Measurements from ENCODE around the gene NELL2.

The NELL2 gene

DNA sequence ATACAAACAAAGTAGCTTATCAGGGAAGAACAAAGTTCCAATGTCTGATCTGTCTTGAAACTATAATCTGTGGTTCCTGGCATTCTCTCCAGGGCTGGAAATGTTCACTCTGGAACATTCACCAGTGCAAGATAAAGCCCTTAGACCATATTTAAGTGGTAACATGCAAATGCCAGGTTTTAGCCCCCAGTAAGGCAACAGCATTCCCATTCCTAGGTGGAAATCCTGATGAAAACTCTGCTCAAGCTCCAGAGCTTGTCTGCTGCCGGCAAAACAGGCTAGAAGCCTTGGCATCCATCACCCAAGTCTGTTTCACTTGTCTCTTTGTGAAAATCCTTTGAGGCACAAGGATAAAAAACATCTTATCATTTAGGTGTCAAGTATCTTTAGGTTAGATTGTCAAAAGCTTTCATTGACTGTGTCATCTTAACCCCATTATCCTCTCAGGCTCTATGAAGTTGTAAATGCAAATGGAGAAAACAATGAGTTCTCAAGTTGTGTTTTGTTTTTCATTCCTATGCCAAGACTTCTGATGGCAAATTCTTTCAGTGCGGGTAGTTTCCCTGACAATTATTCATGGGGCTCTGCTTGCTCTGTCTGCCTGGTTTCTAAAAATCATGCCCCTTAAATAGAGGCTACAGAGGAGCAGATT lies 344.7 kb downstream of the NELL2 start:
- DNase-seq (ENCODE audit: low spot score): no peak

GRCh38 chr12:44526655-44527182 lies 349.4 kb downstream of the NELL2 start:
- no peak for DNase-seq (ENCODE audit: low spot score)

- DNase-seq (ENCODE audit: low spot score): no peak
These were observed 350.1 kb downstream of the NELL2 start for GRCh38 chr12:44525806-44526654.

GRCh38 chr12:44523828-44524227 lies 352.3 kb downstream of the NELL2 start:
- no peak for DNase-seq (ENCODE audit: low spot score)

GRCh38 chr12:44521702-44522101 lies 354.4 kb downstream of the NELL2 start:
- no peak for DNase-seq (ENCODE audit: low spot score)

DNA sequence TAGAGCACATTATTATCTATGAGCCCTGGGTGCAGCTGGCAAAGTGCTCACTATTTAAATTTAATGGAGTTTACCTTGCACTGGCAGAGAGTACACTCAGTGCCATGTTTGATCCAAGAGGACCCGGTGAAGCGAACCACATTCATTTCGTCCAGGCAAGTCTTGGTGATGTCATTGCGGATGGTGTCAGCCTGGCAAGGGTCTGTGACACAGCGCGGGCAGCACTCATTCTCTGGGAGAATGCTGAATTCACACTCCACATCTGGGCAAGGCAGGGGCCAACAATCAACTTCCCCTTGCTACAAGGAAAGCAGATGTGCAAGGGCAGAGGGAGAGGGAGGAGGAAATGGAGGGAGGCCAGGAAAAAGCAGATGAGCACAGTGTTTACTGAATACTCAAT lies 356.2 kb downstream of the NELL2 start:
- DNase-seq (ENCODE audit: low spot score): no peak

- DNase-seq (ENCODE audit: low spot score): no peak
These were observed 364.8 kb downstream of the NELL2 start for GRCh38 chr12:44511289-44511688.

DNA sequence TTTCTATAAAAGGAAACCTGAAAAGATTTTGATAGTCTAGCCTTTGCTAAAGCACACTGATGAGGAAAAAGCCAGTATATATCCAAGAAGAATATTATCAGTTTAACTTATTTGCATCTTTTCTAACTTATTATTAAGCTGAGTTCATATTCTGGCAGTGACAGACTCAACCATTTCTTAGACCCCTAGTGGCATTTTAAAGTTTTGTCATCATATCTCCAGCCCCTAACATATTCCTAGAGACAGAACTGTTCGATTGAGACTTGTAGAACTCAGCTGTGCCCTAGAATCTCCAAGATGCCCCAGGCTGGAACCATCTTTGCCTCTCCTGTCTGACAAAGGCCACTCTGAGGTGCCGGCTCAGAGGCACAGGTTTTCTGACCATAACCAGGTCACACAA lies 365.6 kb downstream of the NELL2 start:
- no peak for DNase-seq (ENCODE audit: low spot score)

DNA sequence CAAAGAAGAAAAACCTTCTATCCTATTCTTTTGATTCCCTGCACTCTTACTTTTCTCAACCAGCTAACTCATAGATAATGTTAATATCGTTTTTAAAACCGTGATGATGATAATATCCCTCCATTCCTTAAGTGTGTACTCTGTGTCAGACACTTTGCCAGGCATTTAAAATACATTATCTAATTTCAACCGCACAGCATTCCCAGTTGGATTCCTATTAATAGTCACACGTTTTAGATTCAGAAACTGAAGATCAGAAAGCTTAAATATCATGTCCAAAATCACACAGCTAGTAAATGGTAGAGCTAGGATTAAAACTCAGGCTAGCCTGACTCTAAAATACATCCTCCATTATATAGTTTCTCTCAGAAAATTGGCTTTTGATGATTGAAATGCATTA lies 366.0 kb downstream of the NELL2 start:
- no peak for DNase-seq (ENCODE audit: low spot score)

GRCh38 chr12:44509471-44509870 lies 366.6 kb downstream of the NELL2 start:
- no peak for DNase-seq (ENCODE audit: low spot score)

- no peak for DNase-seq (ENCODE audit: low spot score)
These were observed 368.7 kb downstream of the NELL2 start for GRCh38 chr12:44507461-44507860.

- no peak for DNase-seq (ENCODE audit: low spot score)
These were observed 371.3 kb downstream of the NELL2 start for GRCh38 chr12:44504799-44505198.

DNA sequence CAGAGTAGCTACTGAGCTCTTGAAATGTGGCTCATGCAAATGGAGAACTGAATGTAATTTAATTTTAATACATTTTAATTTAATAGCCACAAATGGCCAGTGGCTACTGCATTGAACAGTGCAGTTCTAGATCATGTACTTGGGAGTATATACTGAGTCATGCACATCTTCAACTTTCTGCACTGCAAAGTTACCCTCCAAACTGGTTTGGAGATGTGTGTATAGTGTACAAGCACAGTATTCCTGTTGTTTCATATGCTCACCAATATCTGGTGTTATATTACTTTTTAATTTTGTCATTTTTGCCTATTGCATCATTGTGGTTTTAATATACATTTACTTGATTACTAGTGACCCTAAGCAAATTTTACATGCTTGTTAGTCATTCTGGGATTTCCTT lies 372.8 kb downstream of the NELL2 start:
- no peak for DNase-seq (ENCODE audit: low spot score)

- DNase-seq (ENCODE audit: low spot score): no peak
These were observed 373.4 kb downstream of the NELL2 start for GRCh38 chr12:44502681-44503080.

- DNase-seq (ENCODE audit: low spot score): no peak
These were observed 375.7 kb downstream of the NELL2 start for GRCh38 chr12:44500423-44500822.

GRCh38 chr12:44497044-44497443 lies 379.1 kb downstream of the NELL2 start:
- no peak for DNase-seq (ENCODE audit: low spot score)

DNA sequence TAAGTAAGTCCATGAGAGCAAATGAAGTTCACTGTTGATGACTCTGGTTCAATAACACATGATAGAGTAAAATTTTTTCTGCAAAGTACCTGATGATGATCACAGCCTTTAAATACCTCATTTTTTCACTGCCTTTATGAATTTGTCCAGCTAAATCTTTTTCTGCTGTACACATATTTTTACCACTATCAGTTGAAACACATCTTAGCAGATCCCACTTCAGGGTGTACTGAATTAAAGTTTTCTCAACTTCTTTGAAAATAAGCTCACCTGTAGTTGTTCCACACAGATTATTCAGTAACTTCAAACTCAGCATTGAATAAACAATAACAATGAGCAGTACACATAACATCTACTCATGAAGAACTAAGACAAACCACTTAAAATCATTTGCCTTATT lies 385.9 kb downstream of the NELL2 start:
- DNase-seq (ENCODE audit: low spot score): no peak

GRCh38 chr12:44488180-44488579 lies 387.9 kb downstream of the NELL2 start:
- DNase-seq (ENCODE audit: low spot score): no peak

- no peak for DNase-seq (ENCODE audit: low spot score)
These were observed 391.3 kb downstream of the NELL2 start for GRCh38 chr12:44484862-44485261.

DNA sequence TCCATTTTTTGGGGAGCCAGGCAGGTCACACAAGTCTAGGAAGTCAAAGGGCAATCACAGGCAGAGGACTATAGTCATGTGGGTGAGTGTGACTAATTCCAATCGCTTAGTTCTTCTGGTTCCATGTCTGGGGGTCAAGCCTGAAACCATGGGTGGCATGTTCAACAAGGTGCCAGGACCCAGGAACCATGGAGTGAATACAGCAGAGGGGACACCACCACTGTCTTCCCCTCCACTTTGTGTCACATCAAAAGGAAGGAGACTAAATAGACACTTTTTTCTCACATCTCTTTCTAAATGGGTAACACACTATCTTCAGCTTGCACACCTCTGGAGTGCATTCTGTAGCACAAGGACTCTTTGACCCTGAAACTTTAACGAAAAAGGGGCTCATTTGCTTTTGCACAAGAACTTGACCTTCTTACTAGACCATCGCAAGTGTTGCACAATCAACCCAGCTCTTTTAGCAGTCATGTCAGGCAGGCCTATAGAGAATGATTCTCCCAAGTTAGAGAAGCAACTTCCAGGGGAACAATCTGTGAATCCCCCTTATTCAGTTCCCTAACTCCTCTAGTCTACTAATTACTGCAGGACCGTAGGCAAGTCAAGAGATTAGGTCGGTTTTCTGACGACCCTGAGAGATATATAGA lies 398.7 kb downstream of the NELL2 start:
- no peak for DNase-seq (ENCODE audit: low spot score)

- no peak for DNase-seq (ENCODE audit: low spot score)
These were observed 399.4 kb downstream of the NELL2 start for GRCh38 chr12:44476683-44477082.

GRCh38 chr12:44465139-44465538 lies 411.0 kb downstream of the NELL2 start:
- no peak for DNase-seq (ENCODE audit: low spot score)

GRCh38 chr12:44464180-44464579 lies 411.9 kb downstream of the NELL2 start:
- no peak for DNase-seq (ENCODE audit: low spot score)

All from GM03348 (cell line).